ENCODE data around the gene RGS7. TPM values are rescaled to one million over a fixed set of nuclear protein-coding genes. Genes with fewer than 3 reads are reported as not detected.

RGS7 gene
- total RNA-seq, 1 experiment from 2014 or later = 0.10 TPM

GRCh38 chr1:240800291-240800690 lies 556.7 kb downstream of the RGS7 start:
- TF ChIP-seq CTCF (IDR thresholded peaks at IDR 0.05) (no peak), TCF7L2 (IDR thresholded peaks at IDR 0.05; ENCODE audit: low read depth, low read length) (no peak), POLR2AphosphoS5 (IDR thresholded peaks at IDR 0.05; ENCODE audit: low read depth, low read length) (no peak)
- TF ChIP-seq, protein P1, sequence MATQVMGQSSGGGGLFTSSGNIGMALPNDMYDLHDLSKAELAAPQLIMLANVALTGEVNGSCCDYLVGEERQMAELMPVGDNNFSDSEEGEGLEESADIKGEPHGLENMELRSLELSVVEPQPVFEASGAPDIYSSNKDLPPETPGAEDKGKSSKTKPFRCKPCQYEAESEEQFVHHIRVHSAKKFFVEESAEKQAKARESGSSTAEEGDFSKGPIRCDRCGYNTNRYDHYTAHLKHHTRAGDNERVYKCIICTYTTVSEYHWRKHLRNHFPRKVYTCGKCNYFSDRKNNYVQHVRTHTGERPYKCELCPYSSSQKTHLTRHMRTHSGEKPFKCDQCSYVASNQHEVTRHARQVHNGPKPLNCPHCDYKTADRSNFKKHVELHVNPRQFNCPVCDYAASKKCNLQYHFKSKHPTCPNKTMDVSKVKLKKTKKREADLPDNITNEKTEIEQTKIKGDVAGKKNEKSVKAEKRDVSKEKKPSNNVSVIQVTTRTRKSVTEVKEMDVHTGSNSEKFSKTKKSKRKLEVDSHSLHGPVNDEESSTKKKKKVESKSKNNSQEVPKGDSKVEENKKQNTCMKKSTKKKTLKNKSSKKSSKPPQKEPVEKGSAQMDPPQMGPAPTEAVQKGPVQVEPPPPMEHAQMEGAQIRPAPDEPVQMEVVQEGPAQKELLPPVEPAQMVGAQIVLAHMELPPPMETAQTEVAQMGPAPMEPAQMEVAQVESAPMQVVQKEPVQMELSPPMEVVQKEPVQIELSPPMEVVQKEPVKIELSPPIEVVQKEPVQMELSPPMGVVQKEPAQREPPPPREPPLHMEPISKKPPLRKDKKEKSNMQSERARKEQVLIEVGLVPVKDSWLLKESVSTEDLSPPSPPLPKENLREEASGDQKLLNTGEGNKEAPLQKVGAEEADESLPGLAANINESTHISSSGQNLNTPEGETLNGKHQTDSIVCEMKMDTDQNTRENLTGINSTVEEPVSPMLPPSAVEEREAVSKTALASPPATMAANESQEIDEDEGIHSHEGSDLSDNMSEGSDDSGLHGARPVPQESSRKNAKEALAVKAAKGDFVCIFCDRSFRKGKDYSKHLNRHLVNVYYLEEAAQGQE (IDR thresholded peaks at IDR 0.05; ENCODE audit: insufficient read depth in 1 of 2, low read depth in 2 of 2, low read length in 1 of 2) = no peak
- H3K4me1 ChIP-seq (ENCODE audit: control insufficient read depth, insufficient read depth, low read length) = no peaks in the 10 kb centered on the region
- POLR2A ChIA-PET = no interaction called here
- H3K9me3 ChIP-seq (ENCODE audit: control insufficient read depth, insufficient read depth, low read depth, low read length) = no peaks in the 10 kb centered on the region
- DNase-seq (ENCODE audit: low read depth, low spot score) = no peak
- BruUV-seq (replicated peaks) = no TSS peak
- CTCF ChIA-PET = no interaction called here
- H3K27ac ChIP-seq (ENCODE audit: low read length) = no peak overlapping the region
- intact Hi-C loops (cut with micrococcal nuclease; ENCODE audit: unreplicated experiment) = no loop called here
- H3K4me3 ChIP-seq (ENCODE audit: low read depth in 2 of 2, low read length in 2 of 2) = no peak overlapping the region
- no peaks in the 10 kb centered on the region for H3K27me3 ChIP-seq (ENCODE audit: control insufficient read depth, insufficient read depth, low read length)
- no peaks in the 10 kb centered on the region for H3K36me3 ChIP-seq (ENCODE audit: control insufficient read depth, insufficient read depth, low read length)
- in situ Hi-C loops (cut with HindIII; ENCODE audit: low pct_unique_long_range_greater_than_20kb, low sequenced_read_pairs) = no loop called here
- ATAC-seq = no peak

DNA sequence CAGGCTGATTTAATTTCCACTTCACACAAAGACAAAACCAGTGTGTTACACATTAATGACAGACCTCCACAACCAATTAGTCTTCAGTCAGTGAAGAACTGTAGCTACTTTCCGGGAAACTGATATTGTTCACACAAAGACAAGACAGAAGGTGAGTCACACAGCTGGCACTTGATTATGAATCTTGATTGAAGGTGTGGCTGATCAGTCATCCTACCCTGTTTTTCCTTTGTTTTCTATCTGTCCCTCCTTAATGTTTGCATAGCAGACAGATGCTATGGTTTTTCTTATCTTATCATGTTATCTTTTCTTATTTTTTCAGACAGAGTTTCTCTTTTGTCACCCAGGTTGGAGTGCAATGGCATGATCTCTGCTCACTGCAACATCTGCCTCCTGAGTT lies 560.0 kb downstream of the RGS7 start:
- H3K4me1 ChIP-seq (ENCODE audit: control insufficient read depth, insufficient read depth, low read length) = no peaks in the 10 kb centered on the region
- DNase-seq (ENCODE audit: low read depth, low spot score) (no peak), ATAC-seq (no peak)
- no peaks in the 10 kb centered on the region for H3K9me3 ChIP-seq (ENCODE audit: control insufficient read depth, insufficient read depth, low read depth, low read length)
- no TSS peak for BruUV-seq (replicated peaks)
- CTCF ChIA-PET = no interaction called here
- H3K27me3 ChIP-seq (ENCODE audit: control insufficient read depth, insufficient read depth, low read length) = no peaks in the 10 kb centered on the region
- no peak overlapping the region for H3K4me3 ChIP-seq (ENCODE audit: low read depth in 2 of 2, low read length in 2 of 2)
- H3K27ac ChIP-seq (ENCODE audit: low read length) = no peak overlapping the region
- intact Hi-C loops (cut with micrococcal nuclease; ENCODE audit: unreplicated experiment) = no loop called here
- in situ Hi-C loops (cut with HindIII; ENCODE audit: low pct_unique_long_range_greater_than_20kb, low sequenced_read_pairs) = no loop called here
- POLR2A ChIA-PET = interaction anchor here (0.5 to 0.6 kb wide), 2 partner anchors 9 to 65 kb away, joined by 3 read pairs; no protein-coding TSS in a partner anchor
- no peaks in the 10 kb centered on the region for H3K36me3 ChIP-seq (ENCODE audit: control insufficient read depth, insufficient read depth, low read length)
- no peak for TF ChIP-seq POLR2AphosphoS5 (IDR thresholded peaks at IDR 0.05; ENCODE audit: low read depth, low read length)
- no peak for TF ChIP-seq SIN3A (IDR thresholded peaks at IDR 0.05; ENCODE audit: borderline replicate concordance, insufficient read depth, low read depth, low read length)
- TF ChIP-seq, protein P1 (IDR thresholded peaks at IDR 0.05; ENCODE audit: insufficient read depth in 1 of 2, low read depth in 2 of 2, low read length in 1 of 2) = no peak
- no peak for TF ChIP-seq CTCF (IDR thresholded peaks at IDR 0.05)
- TF ChIP-seq TCF7L2 (IDR thresholded peaks at IDR 0.05; ENCODE audit: low read depth, low read length) = no peak
